NCI-H2029 treated with DMSO at 0.1 percent for 48 hours (cell line): ENCODE data around the gene GPER1.
"Not testable (repeated sequence)": the region's sequence is repeated elsewhere in the genome, so short reads cannot be mapped to it uniquely, and the experiment has no call there.

Source experiments
- DNase-seq: peaks from one replicate; lab custom pipeline; 2025; lab: John Stamatoyannopoulos, UW

GPER1 gene

GRCh38 chr7:1087952-1088920 lies at the start of gene GPER1:
TSS of gene GPER1 (plus strand) at chr7:1088113. CDS start at chr7:1091729, 3,616 bp downstream.
- DNase-seq, result no peak

DNA sequence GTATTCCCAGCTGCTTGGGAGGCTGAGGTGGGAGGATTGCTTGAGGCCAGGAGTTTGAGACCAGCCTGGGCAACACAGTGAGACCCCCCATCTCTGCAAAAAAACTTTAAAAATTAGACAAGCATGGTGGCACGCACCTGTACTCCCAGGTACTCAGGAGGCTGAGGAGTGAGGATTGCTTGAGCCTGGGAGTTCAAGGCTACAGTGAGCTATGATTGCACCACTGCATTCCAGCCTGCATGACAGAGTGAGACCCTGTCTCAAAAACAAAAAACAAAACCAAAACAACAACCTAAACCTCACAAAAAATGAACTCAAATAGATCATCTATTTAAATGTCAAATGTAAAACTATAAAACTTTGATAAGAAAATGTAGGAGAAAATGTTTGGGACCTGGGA lies 47.7 kb upstream of the GPER1 start:
- not testable (repeated sequence) for DNase-seq

DNA sequence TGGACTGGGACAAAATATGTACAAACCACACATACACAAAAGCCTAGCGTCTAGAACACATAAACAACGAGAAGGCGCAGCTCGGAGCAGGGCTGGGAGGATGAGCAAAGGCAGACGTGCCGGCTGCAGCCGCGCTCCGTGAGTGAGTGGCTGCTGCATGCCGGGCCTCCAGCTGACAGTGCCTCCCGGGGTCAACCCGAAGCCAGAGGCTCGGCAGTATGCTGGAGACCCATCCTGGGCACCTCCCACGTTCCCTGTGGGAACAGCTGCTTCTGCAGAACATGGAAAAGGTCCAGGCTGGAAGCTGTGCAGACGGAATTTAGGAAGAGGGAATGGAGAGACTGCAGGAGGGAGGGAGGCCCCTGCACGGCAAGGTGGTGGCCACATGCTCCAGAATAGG lies 47.1 kb upstream of the GPER1 start:
- no peak for DNase-seq

DNA sequence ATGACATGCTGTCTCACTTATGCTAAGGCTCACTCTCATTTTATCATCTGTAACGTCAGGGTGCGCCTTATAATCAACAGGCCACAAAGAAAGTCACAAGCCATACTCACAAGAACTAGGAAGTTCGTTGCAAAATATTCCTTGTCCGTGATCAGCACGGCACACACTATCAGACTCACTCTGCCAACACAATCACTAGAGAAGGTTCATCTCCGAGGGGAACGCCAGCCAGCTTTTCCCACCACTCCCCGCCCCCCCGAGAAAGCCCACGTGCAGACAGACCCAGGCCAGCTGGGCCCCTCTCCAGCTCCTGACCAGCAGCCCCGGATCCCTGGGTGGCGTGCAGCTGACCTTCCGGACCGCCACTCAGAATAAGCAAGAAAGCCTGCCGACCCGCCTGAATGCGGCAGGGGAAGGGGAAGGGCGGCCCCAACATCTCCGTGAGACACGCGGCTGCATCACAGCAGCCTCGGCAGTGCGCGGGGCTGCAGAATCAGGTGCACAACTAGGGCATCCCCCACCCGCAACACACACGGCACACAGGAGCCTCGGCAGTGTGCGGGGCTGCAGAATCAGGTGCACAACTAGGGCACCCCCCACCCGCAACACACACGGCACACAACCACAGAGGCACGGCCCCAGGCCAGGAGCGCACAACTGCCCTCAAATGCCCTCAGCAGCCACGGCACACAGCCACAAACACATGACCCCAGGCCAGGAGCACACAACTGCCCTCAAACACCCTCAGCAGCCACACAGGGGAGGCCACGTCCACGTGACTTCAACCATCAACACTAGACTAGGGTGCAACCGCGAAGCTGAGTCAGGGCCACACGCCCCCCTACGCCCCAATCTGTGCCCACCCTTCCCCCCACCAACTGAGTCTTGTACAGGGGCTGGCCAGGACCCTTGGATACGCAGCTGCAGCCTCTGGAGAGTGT lies 46.1 kb upstream of the GPER1 start:
- no peak for DNase-seq

DNA sequence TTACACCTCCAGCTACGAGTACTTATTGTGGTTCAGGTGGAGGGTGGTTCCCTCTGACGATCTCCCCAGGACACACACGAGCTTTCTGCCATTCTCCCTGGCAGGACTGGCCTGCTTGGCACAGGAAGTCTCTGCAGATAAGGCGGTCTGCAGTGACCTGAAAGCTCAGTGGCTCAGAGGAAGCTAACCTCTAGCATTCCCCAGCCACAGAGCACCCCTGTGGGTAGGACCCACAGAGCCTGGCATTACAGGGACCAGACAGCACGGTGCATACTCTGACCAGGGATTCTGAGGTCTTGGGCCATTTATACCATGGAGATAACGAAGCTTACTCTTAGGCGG lies 45.5 kb upstream of the GPER1 start:
- no peak for DNase-seq

GRCh38 chr7:1043552-1044188 lies 44.2 kb upstream of the GPER1 start:
- DNase-seq, result no peak

GRCh38 chr7:1044189-1045068 lies 43.5 kb upstream of the GPER1 start, which contains the start of gene GPR146:
TSS of gene GPR146 (plus strand) at chr7:1044546. CDS start at chr7:1057516, 12,970 bp downstream.
- peak; percentile 56 for DNase-seq

GRCh38 chr7:1045069-1046063 lies 42.5 kb upstream of the GPER1 start:
- no peak for DNase-seq

- DNase-seq, result no peak
These were observed 40.9 kb upstream of the GPER1 start for GRCh38 chr7:1046722-1047679.

DNA sequence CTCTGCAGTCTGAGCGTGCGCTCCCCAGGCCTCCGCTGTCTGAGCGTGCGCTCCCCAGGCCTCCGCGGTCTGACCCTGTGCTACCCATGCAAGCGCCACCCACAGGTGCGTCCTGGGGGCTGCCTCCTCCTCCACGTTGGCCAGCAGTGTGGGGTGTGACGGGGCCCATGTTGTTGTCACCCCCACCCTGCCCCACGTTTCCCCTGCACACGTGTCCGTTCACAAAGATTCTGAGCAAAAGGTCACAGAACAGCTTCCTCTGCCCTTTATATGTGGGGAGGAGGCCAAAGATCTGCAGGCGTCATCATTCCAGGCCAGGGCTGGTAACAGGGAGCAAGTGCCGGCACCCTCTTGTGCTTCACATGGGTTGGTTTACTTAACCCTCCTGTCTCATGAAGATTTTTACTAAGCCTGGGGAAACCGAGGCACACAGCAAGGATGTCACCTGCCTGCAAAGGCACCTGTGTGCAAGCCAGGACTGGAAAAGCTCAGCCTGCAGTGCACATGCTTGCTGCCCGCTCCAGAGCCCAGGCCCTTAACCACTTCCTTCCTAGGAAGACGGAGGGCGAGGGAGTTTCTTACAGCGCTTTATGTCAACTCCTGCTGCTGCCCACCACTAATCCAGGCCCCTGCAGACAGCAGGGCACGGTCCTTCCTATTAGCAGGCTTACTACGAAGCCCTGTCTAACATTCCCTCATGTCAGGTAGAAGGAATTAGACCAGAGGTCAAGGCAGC lies 38.7 kb upstream of the GPER1 start:
- no peak for DNase-seq

DNA sequence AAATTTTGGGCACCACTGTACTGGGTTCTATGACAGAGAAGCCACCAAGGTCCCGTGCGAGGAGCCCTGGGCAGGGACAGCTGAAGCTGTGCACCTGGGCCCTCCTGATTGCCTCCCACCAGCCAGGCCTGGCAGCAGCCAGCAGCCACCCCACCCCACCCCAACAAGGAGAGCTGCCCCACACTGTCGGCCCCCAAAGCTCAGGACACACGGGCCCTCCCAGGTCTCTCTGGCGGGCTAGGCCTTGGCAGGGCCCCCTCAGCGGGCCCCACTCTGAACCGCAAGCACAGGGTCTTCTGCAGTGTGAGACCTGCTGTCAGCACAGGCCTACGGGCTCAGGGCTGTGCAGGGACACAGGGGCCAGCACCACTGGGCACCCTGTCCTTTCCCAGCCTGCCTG lies 38.1 kb upstream of the GPER1 start:
- DNase-seq, result no peak

DNA sequence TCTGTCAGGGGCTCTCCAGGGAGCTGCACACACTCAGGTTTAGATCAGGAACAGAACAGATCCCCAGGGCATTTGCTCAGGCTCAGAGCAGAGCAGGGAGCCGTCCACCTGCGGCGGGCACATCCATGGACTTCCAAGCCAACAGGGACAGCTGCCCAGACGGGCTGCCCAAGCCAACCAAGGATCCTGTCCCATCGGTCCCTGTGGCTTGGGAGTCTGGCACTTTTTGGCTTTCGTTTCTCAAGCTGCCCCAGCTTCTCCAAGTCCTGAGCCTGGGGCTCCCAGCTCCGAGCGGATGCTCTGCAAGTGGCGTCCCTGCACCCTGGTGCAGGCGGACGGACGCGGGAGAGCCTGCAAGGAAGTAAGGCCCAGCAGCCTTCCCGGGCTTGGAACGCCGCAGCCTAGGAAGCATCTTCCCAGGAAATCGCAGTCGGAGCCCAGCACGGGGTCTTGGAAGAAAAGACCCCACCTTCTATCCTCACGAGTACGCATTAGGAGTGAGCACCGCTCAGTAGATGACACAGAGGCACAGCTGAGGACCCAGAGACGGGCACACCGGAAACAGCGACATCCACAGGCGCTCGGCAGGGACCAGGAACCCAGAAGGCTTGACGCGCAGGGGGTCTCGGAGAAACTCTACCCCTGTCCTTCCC lies 37.5 kb upstream of the GPER1 start:
- DNase-seq, result no peak

GRCh38 chr7:1050956-1051690 lies 36.8 kb upstream of the GPER1 start:
- no peak for DNase-seq

- no peak for DNase-seq
These were observed 35.7 kb upstream of the GPER1 start for GRCh38 chr7:1052031-1052818.

DNA sequence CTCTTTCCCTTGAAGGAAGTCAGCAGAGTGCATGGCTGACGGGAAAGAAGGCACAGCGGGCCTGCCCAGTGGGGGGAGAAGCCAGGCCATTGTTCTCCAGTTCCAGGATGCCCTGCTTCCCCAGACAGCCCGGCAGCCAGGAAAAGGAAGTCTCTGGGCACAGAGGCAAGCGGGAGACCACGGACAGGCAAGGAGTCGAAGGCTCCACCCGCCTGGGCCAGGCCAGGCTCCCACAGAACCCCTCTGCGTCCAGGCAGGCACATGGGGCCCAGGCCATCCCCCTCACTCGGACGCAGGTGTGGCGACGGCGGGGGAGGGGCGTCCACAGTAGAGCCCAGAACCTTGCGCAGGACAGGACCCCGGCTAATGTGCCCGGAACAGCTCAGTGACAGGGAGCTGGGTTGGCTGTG lies 34.9 kb upstream of the GPER1 start:
- no peak for DNase-seq

- DNase-seq, result no peak
These were observed 34.0 kb upstream of the GPER1 start for GRCh38 chr7:1053816-1054370.
